BLaER1 treated with 17β-estradiol and CSF1 and Interleukin-3, amounts not matched to agents 10 nM and 100 nM (cell line): ENCODE results near the gene KCNJ15.

ENCODE experiments used
- H3K27ac ChIP-seq, 11 experiments: shearing (Covaris generic); formaldehyde crosslinking; 2 replicates each; pipeline ENCODE4 v1.8.1; 2022
- H3K27me3 ChIP-seq, 11 experiments: shearing (Covaris generic); formaldehyde crosslinking; 2 replicates each; pipeline ENCODE4 v1.8.1; 2022
- H3K36me3 ChIP-seq, 11 experiments: shearing (Covaris generic); formaldehyde crosslinking; 2 replicates each; pipeline ENCODE4 v1.8.1; 2022
- H3K4me1 ChIP-seq, 10 experiments: shearing (Covaris generic); formaldehyde crosslinking; 2 replicates each; pipeline ENCODE4 v1.8.1; 2022
- H3K4me2 ChIP-seq, 11 experiments: shearing (Covaris generic); formaldehyde crosslinking; 2 replicates each; pipeline ENCODE4 v1.8.1; 2022
- H3K4me3 ChIP-seq, 10 experiments: shearing (Covaris generic); formaldehyde crosslinking; 2 replicates each; pipeline ENCODE4 v1.8.1; 2022
- H3K9ac ChIP-seq, 11 experiments: shearing (Covaris generic); formaldehyde crosslinking; 2 replicates each; pipeline ENCODE4 v1.8.1; 2022
- H3K9me3 ChIP-seq, 11 experiments: shearing (Covaris generic); formaldehyde crosslinking; replicated peaks in 1 of 11; 2 replicates each; pipeline ENCODE4 v1.8.1; 2022
- H4K20me1 ChIP-seq, 11 experiments: shearing (Covaris generic); formaldehyde crosslinking; 2 replicates each; pipeline ENCODE4 v1.8.1; 2022
- Cebpa-rat ChIP-seq, 11 experiments: shearing (Covaris generic); IDR thresholded peaks; 2 replicates each; pipeline ENCODE4 v1.8.1; 2022

Gene KCNJ15

GRCh38 chr21:38287476-38287875 lies 30.7 kb downstream of the KCNJ15 start:
- TF ChIP-seq Cebpa-rat (IDR thresholded peaks at IDR 0.05) = no peak
- H3K27me3 ChIP-seq = peaks cover 0 to 70% (median 0%) of the 10 kb centered on the region in 11 experiments; a peak in 8 of 22 replicates
- no peak overlapping the region for H3K9ac ChIP-seq
- H3K9me3 ChIP-seq = peaks cover 0 to 8% (median 0%) of the 10 kb centered on the region in 11 experiments; a peak in 1 of 22 replicates
- no peaks in the 10 kb centered on the region for H3K36me3 ChIP-seq
- 0 out of 22 replicates have a peak overlapping the region, but pooled peaks of 3 of the 11 experiments have one; percentile 11 to 36 (median 12) for H3K4me2 ChIP-seq
- H3K4me3 ChIP-seq = no peak overlapping the region
- no peak overlapping the region for H3K27ac ChIP-seq
- peaks cover 22 to 49% (median 30%) of the 10 kb centered on the region in 10 experiments for H3K4me1 ChIP-seq
- no peaks in the 10 kb centered on the region for H4K20me1 ChIP-seq

DNA sequence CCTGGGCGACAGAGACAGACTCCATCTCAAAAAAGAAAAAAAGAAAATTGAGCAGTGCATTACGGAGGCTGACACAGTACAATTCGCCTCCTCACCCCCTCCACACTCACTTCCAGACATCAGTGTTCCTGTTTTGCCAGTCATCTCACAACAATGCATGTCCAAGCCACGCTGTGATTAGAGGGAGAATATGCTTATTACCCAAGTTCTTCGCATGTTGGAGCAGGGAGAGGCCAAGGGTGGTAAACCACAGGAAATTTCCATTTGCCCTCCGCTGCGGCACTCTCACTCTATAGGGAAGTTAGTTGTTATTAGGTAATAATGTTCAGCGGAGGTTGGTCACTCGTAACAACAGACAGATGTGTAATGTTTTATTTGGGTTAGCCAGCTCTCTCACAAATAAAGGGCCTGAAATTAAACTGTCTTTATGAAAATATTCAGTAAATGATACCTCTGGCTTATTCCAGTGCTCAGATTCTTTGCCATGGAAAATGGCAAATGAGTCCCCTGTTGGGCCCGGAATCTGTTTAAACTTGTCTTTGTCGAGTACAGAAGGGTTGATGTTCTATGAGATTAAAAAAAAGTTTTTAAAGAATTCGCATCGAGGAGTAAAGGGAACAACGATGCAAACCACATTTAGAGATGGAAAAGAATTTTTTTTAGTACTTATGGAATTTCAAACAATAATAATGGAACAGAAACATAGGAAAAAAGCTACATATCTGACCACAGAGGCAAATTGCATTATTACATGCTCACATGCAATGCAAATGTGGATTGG lies 33.1 kb downstream of the KCNJ15 start:
- TF ChIP-seq Cebpa-rat (IDR thresholded peaks at IDR 0.05) = peak in 10 of 11 experiments; percentile 66 to 90 (median 83); a peak in 17 of 22 replicates
- peaks cover 0 to 82% (median 0%) of the 10 kb centered on the region in 11 experiments; a peak in 8 of 22 replicates for H3K27me3 ChIP-seq

DNA sequence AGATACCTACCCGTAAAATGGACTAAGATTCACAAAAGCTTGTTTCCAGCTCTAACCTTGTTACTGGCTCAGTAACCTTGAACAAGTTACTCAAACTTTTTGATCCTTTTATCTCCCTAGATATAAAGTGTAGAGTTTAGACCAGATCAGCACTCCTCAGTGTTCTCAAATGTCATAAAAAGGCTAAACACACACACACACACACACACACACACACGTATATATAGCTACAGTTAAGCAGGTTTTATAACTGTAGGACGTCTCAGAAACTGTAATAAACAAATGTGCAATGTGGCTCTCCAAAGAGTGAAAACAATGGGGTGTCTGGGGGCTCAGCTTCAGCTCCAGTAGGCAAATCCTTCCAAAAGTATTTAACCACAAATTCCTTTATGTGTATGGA lies 34.0 kb downstream of the KCNJ15 start:
- peak overlapping the region in 10 of 11 experiments; percentile 57 to 82 (median 66); a peak in 17 of 22 replicates for H3K4me2 ChIP-seq
- peaks cover 0 to 75% (median 0%) of the 10 kb centered on the region in 11 experiments; a peak in 8 of 22 replicates for H3K27me3 ChIP-seq
- peaks cover 35 to 62% (median 55%) of the 10 kb centered on the region in 10 experiments for H3K4me1 ChIP-seq
- no peak overlapping the region for H3K9ac ChIP-seq
- no peak overlapping the region for H3K4me3 ChIP-seq
- H3K27ac ChIP-seq = peak overlapping the region in 10 of 11 experiments; percentile 27 to 81 (median 70); a peak in 18 of 22 replicates
- no peaks in the 10 kb centered on the region for H4K20me1 ChIP-seq
- peaks cover 0 to 6% (median 0%) of the 10 kb centered on the region in 11 experiments; a peak in 1 of 22 replicates for H3K9me3 ChIP-seq
- TF ChIP-seq Cebpa-rat (IDR thresholded peaks at IDR 0.05) = no peak
- no peaks in the 10 kb centered on the region for H3K36me3 ChIP-seq

More for the DNA sequence above, 33.1 kb downstream of the KCNJ15 start:
- no peaks in the 10 kb centered on the region for H4K20me1 ChIP-seq
- H3K9me3 ChIP-seq = peaks cover 0 to 6% (median 0%) of the 10 kb centered on the region in 11 experiments; a peak in 1 of 22 replicates
- H3K36me3 ChIP-seq = no peaks in the 10 kb centered on the region
- H3K4me3 ChIP-seq = 0 out of 20 replicates have a peak overlapping the region, but pooled peaks of 1 of the 10 experiments have one; percentile 17
- peak overlapping the region in 7 of 11 experiments; percentile 25 to 52 (median 46); a peak in 12 of 22 replicates for H3K9ac ChIP-seq
- peaks cover 33 to 56% (median 49%) of the 10 kb centered on the region in 10 experiments for H3K4me1 ChIP-seq
- H3K4me2 ChIP-seq = peak overlapping the region; percentile 57 to 82 (median 66)
- H3K27ac ChIP-seq = peak overlapping the region; percentile 55 to 81 (median 69)

GRCh38 chr21:38291874-38292273 lies 35.1 kb downstream of the KCNJ15 start:
- Histone ChIP-seq H3K4me1 (peaks cover 44 to 72% (median 65%) of the 10 kb centered on the region in 10 experiments), H4K20me1 (no peaks in the 10 kb centered on the region; a peak in 1 of 22 replicates), H3K4me2 (peak overlapping the region in 3 of 11 experiments; percentile 0 to 15 (median 7); a peak in 1 of 22 replicates), H3K4me3 (no peak overlapping the region), H3K9ac (no peak overlapping the region), H3K27me3 (peaks cover 0 to 65% (median 0%) of the 10 kb centered on the region in 11 experiments; a peak in 8 of 22 replicates), H3K36me3 (no peaks in the 10 kb centered on the region), H3K27ac (peak overlapping the region in 1 of 11 experiments; percentile 79; a peak in 1 of 22 replicates), H3K9me3 (peaks cover 0 to 6% (median 0%) of the 10 kb centered on the region in 11 experiments; a peak in 1 of 22 replicates)
- no peak for TF ChIP-seq Cebpa-rat (IDR thresholded peaks at IDR 0.05)

- peak overlapping the region in 10 of 11 experiments; percentile 11 to 72 (median 62); a peak in 15 of 22 replicates for H3K4me2 ChIP-seq
- H3K27me3 ChIP-seq = peaks cover 0 to 61% (median 0%) of the 10 kb centered on the region in 11 experiments; a peak in 8 of 22 replicates
These were observed 36.3 kb downstream of the KCNJ15 start for GRCh38 chr21:38293113-38293512.

DNA sequence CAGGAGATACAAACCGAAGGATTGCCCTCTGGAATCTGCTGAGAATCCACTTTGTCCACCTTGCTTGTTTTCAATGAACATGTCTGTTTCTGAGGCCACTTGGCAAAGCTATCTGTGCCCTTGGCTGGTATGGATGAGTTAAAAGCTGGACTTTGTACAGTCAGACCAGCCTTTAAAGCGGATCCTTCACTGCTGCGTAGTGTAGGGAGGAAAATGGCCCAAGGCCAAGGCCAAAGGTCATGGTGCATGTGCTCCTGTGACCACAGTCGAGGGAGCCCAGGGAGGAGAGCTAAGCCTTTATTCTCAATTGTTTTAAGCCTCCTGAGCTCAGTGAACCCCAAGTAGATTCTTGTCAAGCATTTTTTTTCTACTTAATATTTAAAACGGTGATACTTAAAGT lies 37.0 kb downstream of the KCNJ15 start:
- Histone ChIP-seq H3K27me3 (peaks cover 0 to 61% (median 0%) of the 10 kb centered on the region in 11 experiments; a peak in 8 of 22 replicates), H3K36me3 (no peaks in the 10 kb centered on the region), H3K4me2 (peak overlapping the region; percentile 11 to 72 (median 61); a peak in 19 of 22 replicates), H3K4me3 (no peak overlapping the region), H3K4me1 (peaks cover 48 to 75% (median 70%) of the 10 kb centered on the region in 10 experiments), H3K9me3 (peaks cover 0 to 6% (median 0%) of the 10 kb centered on the region in 11 experiments; a peak in 1 of 22 replicates), H4K20me1 (no peaks in the 10 kb centered on the region; a peak in 1 of 22 replicates), H3K27ac (peak overlapping the region in 4 of 11 experiments; percentile 46 to 65 (median 52); a peak in 7 of 22 replicates), H3K9ac (peak overlapping the region in 1 of 11 experiments; percentile 35; a peak in 2 of 22 replicates)
- no peak for TF ChIP-seq Cebpa-rat (IDR thresholded peaks at IDR 0.05)

More at GRCh38 chr21:38293113-38293512, 36.3 kb downstream of the KCNJ15 start:
- Histone ChIP-seq H4K20me1 (no peaks in the 10 kb centered on the region; a peak in 1 of 22 replicates), H3K27ac (peak overlapping the region in 2 of 11 experiments; percentile 46 to 65; a peak in 3 of 22 replicates), H3K4me1 (peaks cover 50 to 78% (median 71%) of the 10 kb centered on the region in 10 experiments), H3K9ac (no peak overlapping the region), H3K4me3 (no peak overlapping the region), H3K9me3 (peaks cover 0 to 6% (median 0%) of the 10 kb centered on the region in 11 experiments; a peak in 1 of 22 replicates), H3K36me3 (no peaks in the 10 kb centered on the region)
- TF ChIP-seq Cebpa-rat (IDR thresholded peaks at IDR 0.05) = no peak

GRCh38 chr21:38294609-38295008 lies 37.8 kb downstream of the KCNJ15 start:
- Histone ChIP-seq H3K9ac (peak overlapping the region in 1 of 11 experiments; percentile 35; a peak in 1 of 22 replicates), H3K27me3 (peaks cover 0 to 65% (median 0%) of the 10 kb centered on the region in 11 experiments; a peak in 8 of 22 replicates), H3K27ac (peak overlapping the region in 4 of 11 experiments; percentile 46 to 65 (median 52); a peak in 7 of 22 replicates)

More at GRCh38 chr21:38294609-38295008, 37.8 kb downstream of the KCNJ15 start:
- TF ChIP-seq Cebpa-rat (IDR thresholded peaks at IDR 0.05) = no peak
- no peaks in the 10 kb centered on the region for H3K36me3 ChIP-seq
- peak overlapping the region in 10 of 11 experiments; percentile 10 to 72 (median 62); a peak in 19 of 22 replicates for H3K4me2 ChIP-seq
- peaks cover 0 to 6% (median 0%) of the 10 kb centered on the region in 11 experiments; a peak in 1 of 22 replicates for H3K9me3 ChIP-seq
- no peaks in the 10 kb centered on the region; a peak in 1 of 22 replicates for H4K20me1 ChIP-seq
- peaks cover 42 to 73% (median 68%) of the 10 kb centered on the region in 10 experiments for H3K4me1 ChIP-seq
- no peak overlapping the region for H3K4me3 ChIP-seq
